Dermis blood vessel endothelial cell (primary cell): ENCODE results near the gene XPC. TPM values are rescaled to one million over a fixed set of nuclear protein-coding genes. Genes with fewer than 3 reads are reported as not detected.
"Not testable (repeated sequence)": the region's sequence is repeated elsewhere in the genome, so short reads cannot be mapped to it uniquely, and the experiment has no call there.

Experiments
- DNase-seq: peaks from one replicate; pipeline ENCODE4 v3.0.0; 2010
- total RNA-seq: library from RNA; depleted of rRNA; stranded (reverse); fragments of >200 nt; gene quantifications from 2 replicates; pipeline ENCODE4 v1.2.3, GENCODE V29; 2014

The XPC gene
- total RNA-seq: 43.6 and 60.0 TPM in 2 replicates

DNA sequence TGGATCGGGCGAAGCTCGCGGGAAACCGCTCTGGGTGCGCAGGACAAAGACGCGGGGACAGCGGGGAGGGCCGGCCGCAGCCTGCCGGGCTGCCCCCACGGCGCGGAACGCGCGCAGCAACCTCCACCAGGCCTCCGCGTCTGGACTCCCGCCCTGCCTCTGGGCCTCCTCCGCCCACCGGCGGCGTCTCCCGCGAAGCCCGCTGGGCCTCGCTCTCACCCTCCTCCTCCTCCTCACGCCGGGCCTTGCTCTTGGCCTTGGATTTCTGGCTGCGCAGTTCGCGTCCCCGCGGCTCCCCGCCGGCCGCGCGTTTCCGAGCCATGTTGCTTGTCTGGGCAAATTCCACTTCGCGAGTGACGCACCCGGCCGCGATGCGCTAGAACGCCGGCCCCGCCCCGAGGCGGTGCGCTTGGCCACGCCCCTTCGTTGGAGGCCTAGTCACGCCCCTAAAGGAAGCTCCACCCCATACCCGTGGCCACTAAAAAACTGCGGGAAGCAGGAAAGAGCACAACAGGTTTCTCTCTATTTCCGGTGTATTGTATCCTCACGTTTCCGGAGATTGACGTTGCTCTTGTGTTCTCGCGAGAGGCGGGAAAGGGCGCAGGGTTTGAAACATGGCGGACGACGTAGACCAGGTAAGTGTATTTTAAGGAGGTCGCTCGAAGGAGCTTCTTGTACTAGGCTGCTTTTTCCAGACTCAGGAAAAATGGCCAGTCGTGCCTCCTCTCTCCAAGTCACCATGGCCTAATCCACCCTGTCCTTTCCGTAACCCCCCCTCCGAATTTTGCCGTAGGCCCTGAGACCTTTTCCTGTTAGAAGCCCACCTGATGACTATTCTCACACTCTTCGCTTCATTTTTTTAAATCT lies at the start of gene XPC, which contains the start of gene LSM3:
Gene XPC (minus strand): TSS at position 355 of the 867 bp plus-strand sequence. CDS start 33 bp downstream, at position 322.
Gene LSM3 (plus strand): TSS at position 571 of the 867 bp plus-strand sequence. CDS start 44 bp downstream, at position 615.
- peak; percentile 99 for DNase-seq

GRCh38 chr3:14227856-14228255 lies 49.5 kb upstream of the XPC start:
- DNase-seq: no peak

DNA sequence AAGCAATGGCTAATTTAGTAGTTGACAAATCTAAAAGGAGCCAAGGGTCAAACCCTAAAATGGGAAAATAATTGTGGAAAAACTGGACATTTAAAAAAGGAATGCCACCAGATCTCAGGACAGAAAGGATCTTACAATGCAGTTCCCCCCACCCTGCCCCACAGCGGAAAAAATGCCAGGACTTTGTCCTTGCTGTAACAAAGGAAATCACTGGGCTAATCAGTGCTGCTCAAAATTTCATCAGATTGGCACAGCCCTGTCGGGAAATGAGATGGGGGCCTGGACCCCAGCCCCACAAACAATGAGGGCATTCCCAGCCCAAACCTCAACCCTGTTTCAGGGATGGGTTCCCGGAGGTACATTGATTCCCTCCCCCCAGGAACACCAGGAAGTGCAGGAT lies 48.0 kb upstream of the XPC start:
- DNase-seq: not testable (repeated sequence)

DNA sequence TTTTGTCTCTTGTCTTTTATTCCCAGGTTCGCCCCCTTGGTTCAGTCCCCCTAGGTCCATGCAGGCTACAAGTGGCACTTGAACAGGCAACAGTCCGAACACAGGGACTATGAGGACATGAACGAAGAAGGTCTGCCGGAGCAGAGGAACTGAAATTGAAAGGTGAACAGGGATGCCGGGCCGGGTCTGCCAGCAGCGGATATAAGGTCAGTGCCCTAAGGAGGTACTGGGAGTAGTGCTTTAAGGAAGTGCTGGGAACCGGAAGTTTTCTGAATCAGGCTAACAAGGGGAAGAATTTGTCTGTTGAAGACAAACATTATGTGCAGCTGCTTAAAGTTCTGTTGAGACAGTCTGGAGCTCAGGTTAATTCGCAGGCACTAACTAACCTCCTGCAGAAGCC lies 47.0 kb upstream of the XPC start:
- DNase-seq: peak; percentile 29

GRCh38 chr3:14224895-14225294 lies 46.5 kb upstream of the XPC start:
- peak; percentile 38 for DNase-seq

DNA sequence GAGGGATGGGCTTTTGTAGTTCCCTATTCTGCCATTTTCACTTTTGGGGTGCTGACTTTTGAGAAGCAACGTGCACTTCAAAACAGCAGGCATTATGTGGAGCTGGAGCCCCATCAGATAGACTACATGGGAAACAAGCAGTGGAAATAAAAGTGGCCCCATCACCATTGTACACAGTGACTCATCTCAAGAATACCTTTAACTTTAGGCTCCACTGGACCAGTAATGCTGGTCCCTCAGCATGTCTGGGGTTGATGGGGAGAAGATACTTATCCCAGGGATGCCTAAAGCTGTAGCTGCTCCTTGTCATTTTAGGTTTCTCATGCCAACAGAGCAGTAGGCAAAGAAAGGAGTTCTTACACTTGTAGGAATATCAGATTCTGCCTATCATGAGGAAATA lies 45.2 kb upstream of the XPC start:
- no peak for DNase-seq

DNA sequence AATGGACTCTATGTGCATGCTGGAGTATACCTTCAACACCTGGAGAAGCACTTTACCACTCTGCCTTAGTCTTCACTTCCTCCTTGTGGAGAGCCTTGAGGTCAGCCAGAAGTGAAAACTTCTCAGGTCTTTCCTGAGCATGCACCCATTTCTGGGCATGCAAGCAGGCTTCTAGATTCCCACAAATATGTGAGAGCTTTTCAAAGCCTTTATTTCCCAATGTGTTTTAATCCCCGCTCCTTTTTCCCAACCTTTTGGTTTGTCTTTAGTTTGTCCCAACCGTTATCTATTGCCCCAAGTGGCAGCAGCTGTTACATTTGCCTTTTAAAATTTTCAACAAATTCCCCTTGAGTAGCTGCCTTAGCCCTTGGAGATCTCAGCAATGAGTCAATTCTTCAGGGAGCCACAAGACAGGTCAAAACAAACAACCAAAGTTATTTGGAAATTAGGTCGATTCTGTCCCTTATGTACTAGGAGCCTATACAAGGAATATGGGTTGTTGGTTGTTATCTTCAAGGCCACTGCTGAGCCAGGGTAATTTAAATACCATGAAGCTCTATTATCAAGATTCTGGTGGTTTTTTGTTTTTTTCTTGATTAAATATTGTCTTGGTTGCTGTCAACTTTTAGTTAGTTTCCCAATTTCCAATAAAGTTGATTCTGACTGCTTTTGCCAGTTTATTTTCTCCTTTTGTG lies 44.6 kb upstream of the XPC start:
- no peak for DNase-seq

GRCh38 chr3:14222457-14222856 lies 44.1 kb upstream of the XPC start:
- DNase-seq: no peak

DNA sequence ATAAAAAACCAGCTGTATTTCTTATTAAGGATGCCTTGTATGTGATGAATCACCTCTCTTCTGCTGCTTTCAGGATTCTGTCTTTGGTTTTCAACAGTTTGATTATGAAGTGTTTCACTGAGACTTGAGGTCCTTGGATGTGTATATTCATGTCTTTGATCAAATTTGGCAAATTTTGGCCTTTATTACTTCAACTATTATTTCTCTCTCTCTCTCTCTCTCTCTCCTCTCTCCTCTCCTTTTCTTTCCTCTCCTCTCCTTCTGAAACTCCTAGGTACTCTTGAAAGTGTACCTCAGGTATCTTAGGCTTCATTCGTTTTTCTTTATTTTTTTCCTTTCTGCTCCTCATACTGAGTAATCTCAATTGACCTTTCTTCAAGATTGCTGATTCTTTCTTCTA lies 43.5 kb upstream of the XPC start:
- DNase-seq: no peak

DNA sequence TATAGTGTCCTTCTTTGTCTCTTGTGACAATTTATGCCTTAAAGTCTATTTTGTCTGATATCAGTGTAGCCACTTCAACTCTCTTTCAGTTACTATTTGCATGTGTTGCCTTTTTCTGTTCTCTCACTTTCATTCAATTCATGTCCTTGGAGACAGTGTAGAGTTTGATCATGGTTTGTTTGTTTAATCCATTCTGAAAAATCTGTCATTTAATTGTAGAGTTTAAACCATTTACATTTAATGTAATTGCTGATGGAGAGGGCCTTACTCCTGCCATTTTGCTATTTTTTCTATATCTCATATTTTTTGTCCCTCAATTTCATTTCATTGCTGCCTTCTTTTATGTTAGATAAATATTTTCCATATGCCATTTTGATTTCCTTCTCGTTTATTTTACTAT lies 42.5 kb upstream of the XPC start:
- DNase-seq: no peak

DNA sequence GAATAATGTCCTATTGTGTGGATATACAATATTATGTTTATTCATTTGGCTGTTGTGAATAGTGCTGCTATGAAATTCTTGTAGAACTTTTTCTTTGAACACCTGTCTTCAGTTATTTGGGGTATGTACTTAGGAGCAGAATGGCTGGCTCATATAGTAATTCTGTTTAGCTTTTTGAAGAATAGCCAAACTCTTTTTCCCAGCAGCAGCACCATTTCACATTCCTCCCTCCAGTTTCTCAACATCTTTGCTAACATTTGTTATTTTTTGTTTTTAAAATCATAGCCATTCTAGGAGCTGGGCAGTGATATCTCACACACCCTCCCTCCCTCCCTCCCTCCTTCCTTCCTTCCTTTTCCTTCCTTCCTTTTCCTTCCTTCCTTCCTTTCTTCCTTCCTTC lies 40.0 kb upstream of the XPC start:
- DNase-seq: no peak

DNA sequence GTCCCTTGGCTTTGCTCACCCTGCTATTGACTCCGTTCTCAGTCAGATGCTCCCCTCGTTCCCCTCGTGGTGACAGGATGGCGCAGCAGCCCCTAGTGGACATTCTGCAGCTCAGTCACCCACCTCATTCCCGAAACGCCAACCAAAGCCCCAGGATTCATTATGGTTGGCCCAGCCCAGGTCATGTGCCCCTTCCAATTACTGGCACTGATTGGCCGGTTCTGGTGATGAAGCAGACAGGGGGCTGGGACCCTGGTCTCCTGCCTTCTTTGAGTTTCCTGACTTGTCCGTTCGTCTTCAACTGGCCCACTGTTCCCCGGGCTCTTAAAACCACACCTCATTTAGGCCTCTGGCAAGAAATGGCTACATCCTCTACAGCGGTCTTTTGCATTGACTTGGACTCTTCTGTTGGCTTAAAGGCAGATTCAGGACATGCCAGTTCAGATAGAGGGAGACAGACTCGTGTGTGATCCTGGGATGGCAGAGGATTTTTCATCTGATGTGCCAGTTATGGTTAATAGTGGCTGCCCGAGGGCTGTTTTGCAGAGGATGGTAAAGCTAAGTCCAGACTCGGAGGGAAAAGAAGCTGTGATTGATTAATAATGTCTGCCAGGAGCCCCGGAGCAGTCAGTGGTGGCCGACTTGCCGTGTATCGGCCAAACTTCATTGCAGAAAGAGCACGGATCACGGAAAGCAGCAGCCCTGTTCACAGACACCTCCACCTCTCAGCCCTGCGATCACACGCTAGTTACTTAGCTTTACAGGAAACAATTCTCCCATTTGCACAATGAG lies 38.1 kb upstream of the XPC start:
- peak; percentile 90 for DNase-seq

GRCh38 chr3:14214764-14215163 lies 36.4 kb upstream of the XPC start:
- no peak for DNase-seq

DNA sequence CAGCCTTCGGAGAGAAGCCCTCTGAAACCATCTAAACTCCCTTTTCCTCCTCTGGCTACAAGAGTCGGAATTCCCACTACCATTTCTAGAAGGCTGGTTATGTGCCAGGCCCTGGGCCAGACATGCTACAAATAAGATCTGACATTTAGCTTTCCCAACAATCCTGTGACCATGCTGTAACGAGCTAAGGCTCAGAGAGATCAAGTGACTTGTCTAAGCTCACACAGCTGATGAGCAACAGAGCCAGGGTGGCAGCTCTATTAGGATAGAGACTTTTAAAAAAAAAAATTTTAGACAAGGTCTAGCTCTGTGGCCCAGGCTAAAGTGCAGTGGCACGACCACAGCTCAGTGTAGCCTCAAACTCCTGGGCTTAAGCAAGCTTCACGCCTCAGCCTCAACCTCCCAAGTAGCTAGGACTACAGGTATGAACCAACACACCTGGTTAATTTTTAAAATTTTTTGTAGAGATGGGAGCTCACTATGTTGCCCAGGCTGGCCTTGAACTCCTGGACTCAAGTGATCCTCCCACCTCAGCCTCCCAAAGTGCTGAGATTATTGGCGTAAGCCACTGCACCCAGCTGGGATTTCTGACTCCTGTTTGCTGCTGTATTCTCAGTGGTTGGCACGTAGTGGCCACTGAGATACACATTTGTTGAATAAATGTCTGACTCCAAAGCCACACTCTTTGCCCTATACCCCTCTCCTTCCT lies 34.8 kb upstream of the XPC start:
- no peak for DNase-seq

DNA sequence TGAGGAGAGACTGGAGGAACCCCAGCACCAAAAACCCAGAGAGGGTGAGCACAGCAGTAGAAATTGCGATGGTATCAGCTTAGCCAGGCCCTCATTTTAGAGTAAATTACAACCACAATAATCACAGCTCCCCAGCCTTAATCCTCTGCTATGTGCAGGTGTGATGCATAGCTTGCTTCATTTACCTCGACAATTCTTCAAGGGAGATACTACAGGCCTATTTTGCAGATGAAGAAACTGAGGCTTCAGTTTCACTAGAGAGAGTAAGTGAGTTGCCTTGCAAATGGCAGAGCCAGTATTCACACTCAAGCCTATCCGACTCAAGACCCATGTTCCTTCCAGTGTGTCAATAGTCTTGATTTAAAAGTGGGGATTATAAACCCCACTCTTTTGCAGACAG lies 33.6 kb upstream of the XPC start:
- DNase-seq: no peak

- no peak for DNase-seq
Measured at GRCh38 chr3:14211621-14212020, 33.2 kb upstream of the XPC start.

GRCh38 chr3:14210843-14211594 lies 32.6 kb upstream of the XPC start:
- DNase-seq: no peak

DNA sequence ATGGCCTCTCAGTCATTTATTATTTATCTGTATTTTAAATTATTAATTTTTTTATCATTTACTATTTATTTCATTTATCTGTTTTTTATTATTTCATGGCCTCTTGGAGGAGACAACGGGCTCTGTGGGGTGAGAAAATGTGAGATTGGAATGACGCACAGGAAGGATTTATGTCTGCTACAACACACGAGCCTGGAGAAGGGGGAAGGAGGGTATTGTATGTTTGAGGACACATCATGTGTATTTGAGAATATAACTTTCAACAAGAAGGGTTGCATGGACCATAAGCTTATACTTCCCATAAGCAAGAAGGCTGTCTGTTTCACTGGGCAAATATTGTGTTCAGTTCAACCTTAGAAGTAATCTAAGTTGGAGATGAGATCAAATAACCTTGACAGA lies 31.9 kb upstream of the XPC start:
- DNase-seq: no peak

DNA sequence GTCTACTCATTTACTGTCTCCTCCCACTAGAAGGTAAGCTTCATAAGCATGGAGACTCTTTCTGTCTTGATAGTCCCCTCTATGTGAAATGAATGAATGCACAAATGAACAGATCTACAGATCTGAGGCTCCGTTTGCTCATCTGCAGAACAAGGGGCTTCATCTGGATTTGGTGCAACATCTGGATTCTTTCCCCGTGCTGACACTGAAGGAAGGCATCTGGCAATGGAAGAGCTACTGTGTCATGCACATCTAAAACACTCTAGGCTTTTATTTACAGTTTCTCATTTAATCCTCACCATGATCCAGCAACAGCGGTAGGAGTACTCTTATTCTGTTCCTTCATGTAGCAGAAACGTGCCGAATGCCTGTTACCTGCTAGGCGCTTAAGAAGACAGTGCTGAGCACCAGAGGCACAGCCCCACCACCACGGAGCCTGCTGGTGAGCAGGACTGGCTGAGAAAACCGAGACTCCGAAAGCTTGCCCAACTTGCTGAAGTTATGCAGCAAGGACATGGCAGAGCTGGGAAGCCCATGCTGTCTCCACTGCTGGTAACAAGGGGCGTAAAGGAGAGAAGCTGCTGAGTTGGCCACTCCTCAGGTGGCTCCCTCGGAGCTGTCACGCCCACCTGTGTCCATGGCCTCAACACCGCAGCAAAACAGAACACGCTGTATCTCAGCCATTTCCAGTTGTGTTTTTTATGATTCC lies 31.3 kb upstream of the XPC start:
- DNase-seq: no peak

DNA sequence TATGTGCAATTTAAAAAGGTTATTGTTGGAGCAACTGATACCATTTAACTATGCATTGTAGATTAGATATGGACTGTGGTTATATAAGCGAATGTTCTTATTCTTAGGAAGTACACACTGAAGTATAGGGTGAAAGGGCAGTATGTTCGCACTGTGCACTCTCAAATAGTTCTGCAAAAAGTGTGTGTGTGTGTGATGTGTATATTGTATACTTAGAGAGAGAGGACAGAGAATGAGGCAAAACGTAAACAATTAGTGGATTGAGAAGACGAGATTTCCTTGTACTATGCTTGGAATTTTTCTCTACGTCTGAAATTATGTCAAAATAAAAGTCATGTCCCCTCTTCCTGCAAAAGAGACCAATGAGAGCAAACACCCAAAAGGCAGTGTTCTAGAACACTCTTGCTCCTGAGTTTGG lies 30.6 kb upstream of the XPC start:
- no peak for DNase-seq

- DNase-seq: no peak
Measured at GRCh38 chr3:14208168-14208567, 29.8 kb upstream of the XPC start.
